HG02885 (cell line): ENCODE results near the gene PDSS2.

ENCODE experiments used
- ATAC-seq: cut with Tn5 transposase; IDR thresholded peaks from one replicate; pipeline ENCODE4 v1.9.1; 2021; ENCODE audit warnings: mild to moderate bottlenecking; ENCODE audit not compliant: unreplicated experiment, poor library complexity

The PDSS2 gene

GRCh38 chr6:107108201-107108890 is 351.0 kb downstream of the PDSS2 start:
- no peak for ATAC-seq

DNA sequence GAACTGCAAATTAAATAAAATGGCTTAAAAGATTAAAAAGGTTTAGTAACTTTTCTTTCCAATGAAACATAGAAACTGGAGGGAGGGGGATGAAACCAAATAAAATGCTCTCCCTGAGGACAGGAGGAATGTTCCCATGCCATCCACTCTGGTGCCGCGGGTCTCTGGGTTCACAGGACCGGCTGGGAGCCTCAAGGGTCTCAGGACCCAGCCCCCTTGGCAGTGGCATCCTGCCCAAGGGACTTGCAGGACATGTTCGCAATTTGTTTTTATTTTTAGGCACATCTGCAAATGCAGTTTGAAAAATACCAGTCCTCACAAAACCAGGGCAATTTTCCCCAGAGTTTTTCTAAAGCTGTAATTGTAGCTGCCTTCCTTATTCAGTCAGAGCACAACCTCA is 351.6 kb downstream of the PDSS2 start:
- ATAC-seq = no peak

- no peak for ATAC-seq
Measured at GRCh38 chr6:107106165-107106564, 353.2 kb downstream of the PDSS2 start.

GRCh38 chr6:107105511-107106116 is 353.8 kb downstream of the PDSS2 start:
- ATAC-seq = no peak

DNA sequence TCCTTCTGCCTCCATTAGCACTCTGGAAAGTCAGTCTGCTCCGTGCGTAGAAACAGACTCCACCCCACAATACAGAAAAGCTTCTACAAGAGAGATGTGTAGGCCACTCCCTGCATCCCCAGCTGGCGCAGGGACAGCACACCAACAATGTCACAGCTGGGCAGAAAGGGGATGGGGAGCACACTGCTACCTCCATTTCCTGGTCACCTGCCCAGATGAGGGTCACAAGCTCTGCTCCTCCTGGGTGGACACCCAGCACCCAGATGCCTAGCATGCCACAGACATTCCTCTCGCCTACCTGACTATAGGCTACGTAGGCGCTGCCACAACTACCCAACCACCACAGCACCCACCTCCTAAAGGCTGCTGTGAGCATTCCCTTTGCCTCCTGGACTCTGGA is 356.3 kb downstream of the PDSS2 start:
- no peak for ATAC-seq
